HCT116 (cell line): ENCODE measurements around the gene VSIG4. TPM values are rescaled to one million over a fixed set of nuclear protein-coding genes. Genes with fewer than 3 reads are reported as not detected.

ENCODE experiments used
- ATAC-seq: fragments of 200-7000 bp; cut with Tn5 transposase; 2 replicates; pipeline ENCODE4 v1.9.1; 2020; ENCODE audit warnings: mild to moderate bottlenecking, moderate library complexity
- BruUV-seq: library from RNA; stranded (reverse); fragments of 400-500 nt; replicated peaks from 2 replicates; lab custom pipeline; 2021; lab: Mats Ljungman, UMichigan
- CTCF ChIA-PET: fragments of 300-600 bp; sonication (Branson Sonifier 250); formaldehyde crosslinking; loops from one replicate; lab custom pipeline; 2021; ENCODE audit warnings: antibody characterized with exemption; lab: Charles Lee
- POLR2A ChIA-PET: fragments of 300-600, 350-600 bp; sonication (Branson Sonifier 250); formaldehyde crosslinking; loops from one replicate; lab custom pipeline; 2021; ENCODE audit warnings: antibody characterized with exemption; lab: Charles Lee
- RAD21 ChIA-PET, 2 experiments: fragments of 300-600 bp; sonication (Branson Sonifier 250); formaldehyde crosslinking; loops; one replicate each; lab custom pipeline; 2023; ENCODE audit warnings: low total read pairs in 2 of 2; ENCODE audit not compliant: uncharacterized antibody in 2 of 2, unreplicated experiment in 2 of 2, low non-redundant PET in 1 of 2; lab: Charles Lee
- DNase-seq: peaks from one replicate; pipeline ENCODE4 v3.0.0-alpha.2; 2010; ENCODE audit warnings: low read depth, low spot score
- H2AFZ ChIP-seq: fragments of 200-600 bp; shearing (Covaris generic), sonication (generic); 2 replicates; pipeline ENCODE4 v1.6.1; 2017; ENCODE audit warnings: low read depth, mixed run types, mixed read lengths, antibody characterized with exemption, low read length; ENCODE audit not compliant: poor library complexity, severe bottlenecking
- H3K27ac ChIP-seq: 2 replicates; pipeline ENCODE4 v1.5.1; 2012; ENCODE audit warnings: low read depth, low read length
- H3K27me3 ChIP-seq: fragments of 200-600 bp; sonication (generic); 2 replicates; pipeline ENCODE4 v1.6.1; 2016; ENCODE audit warnings: mixed run types, low read length, mixed read lengths; ENCODE audit not compliant: insufficient read depth
- H3K36me3 ChIP-seq, 2 experiments: fragments of 200-500 bp in 1 of 2; fragments of 200-600 bp in 1 of 2; sonication (Bioruptor generic) in 1 of 2; sonication (generic) in 1 of 2; 2 replicates each; pipeline versions ENCODE4 v1.5.1 to v1.6.1; 2014 to 2016; ENCODE audit warnings: low read length in 2 of 2, inconsistent platforms in 1 of 2, mixed read lengths in 1 of 2, mixed run types in 1 of 2; ENCODE audit not compliant: insufficient read depth in 2 of 2, control insufficient read depth in 1 of 2
- H3K4me1 ChIP-seq, 2 experiments: fragments of 200-600 bp in 1 of 2; sonication (generic) in 1 of 2; 2 replicates each; pipeline versions ENCODE4 v1.5.1 to v1.6.1; 2012 to 2017; ENCODE audit warnings: low read length in 2 of 2, inconsistent platforms in 1 of 2, mild to moderate bottlenecking in 1 of 2, mixed read lengths in 1 of 2, mixed run types in 1 of 2, moderate library complexity in 1 of 2; ENCODE audit not compliant: insufficient read depth in 2 of 2, control insufficient read depth in 1 of 2
- H3K4me2 ChIP-seq: fragments of 200-600 bp; sonication (generic); 2 replicates; pipeline ENCODE4 v1.6.1; 2017; ENCODE audit warnings: mixed run types, low read length, mixed read lengths
- H3K4me3 ChIP-seq, 2 experiments: fragments of 200-600 bp in 1 of 2; sonication (generic) in 1 of 2; replicated peaks in 1 of 2; 2 replicates each; pipeline ENCODE4 v1.5.1; 2011 to 2016; ENCODE audit warnings: low read length in 2 of 2, control low read depth in 1 of 2, low read depth in 1 of 2, mild to moderate bottlenecking in 1 of 2, mixed read lengths in 1 of 2, mixed run types in 1 of 2
- H3K79me2 ChIP-seq: fragments of 200-600 bp; sonication (generic); 2 replicates; pipeline ENCODE4 v1.6.1; 2017; ENCODE audit warnings: mild to moderate bottlenecking, mixed run types, low read length, moderate library complexity, mixed read lengths; ENCODE audit not compliant: insufficient read depth
- H3K9ac ChIP-seq: fragments of 200-600 bp; sonication (generic); 2 replicates; pipeline ENCODE4 v1.6.1; 2016; ENCODE audit warnings: low read length, mixed read lengths
- H3K9me2 ChIP-seq: fragments of 200-600 bp; sonication (generic), shearing (Covaris generic); 2 replicates; pipeline ENCODE4 v1.6.1; 2017; ENCODE audit warnings: mixed run types, mild to moderate bottlenecking, moderate library complexity; ENCODE audit not compliant: insufficient read depth
- H3K9me3 ChIP-seq, 2 experiments: fragments of 200-500 bp in 1 of 2; fragments of 200-600 bp in 1 of 2; sonication (Bioruptor generic) in 1 of 2; sonication (generic) in 1 of 2; 2 replicates each; pipeline ENCODE4 v1.6.1; 2014 to 2017; ENCODE audit warnings: low read length in 2 of 2, mixed read lengths in 2 of 2, inconsistent platforms in 1 of 2, low read depth in 1 of 2, mild to moderate bottlenecking in 1 of 2, mixed run types in 1 of 2, moderate library complexity in 1 of 2; ENCODE audit not compliant: control insufficient read depth in 1 of 2, insufficient read depth in 1 of 2
- H4K20me1 ChIP-seq: fragments of 200-600 bp; sonication (generic), shearing (Covaris generic); 2 replicates; pipeline ENCODE4 v1.6.1; 2017; ENCODE audit warnings: mixed run types, mild to moderate bottlenecking, moderate library complexity; ENCODE audit not compliant: insufficient read depth
- EGR1 ChIP-seq: IDR thresholded peaks from 2 replicates; pipeline ENCODE4 v1.6.1; 2012; ENCODE audit warnings: low read depth
- EZH2phosphoT487 ChIP-seq: fragments of 200-600 bp; IDR thresholded peaks from 2 replicates; pipeline ENCODE4 v1.6.1; 2018; ENCODE audit warnings: antibody characterized with exemption, borderline replicate concordance
- FOSL1 ChIP-seq: IDR thresholded peaks from 2 replicates; pipeline ENCODE4 v1.6.1; 2012; ENCODE audit warnings: low read depth
- JUND ChIP-seq: IDR thresholded peaks from 2 replicates; pipeline ENCODE4 v1.6.1; 2012
- POLR2A ChIP-seq: IDR thresholded peaks from 2 replicates; pipeline ENCODE4 v1.7.0; 2011; ENCODE audit warnings: borderline replicate concordance; ENCODE audit not compliant: insufficient read depth, insufficient read length; ENCODE audit errors: extremely low read depth
- RAD21 ChIP-seq: IDR thresholded peaks from 2 replicates; pipeline ENCODE4 v1.6.1; 2012; ENCODE audit warnings: low read depth, mild to moderate bottlenecking
- SIN3A ChIP-seq: IDR thresholded peaks from 2 replicates; pipeline ENCODE4 v1.6.1; 2012; ENCODE audit warnings: low read depth
- SP1 ChIP-seq: IDR thresholded peaks from 2 replicates; pipeline ENCODE4 v1.6.1; 2012; ENCODE audit warnings: low read depth
- YY1 ChIP-seq: IDR thresholded peaks from 2 replicates; pipeline ENCODE4 v1.6.1; 2011; ENCODE audit warnings: low read length, low read depth, moderate library complexity, mild to moderate bottlenecking; ENCODE audit not compliant: insufficient replicate concordance; ENCODE audit errors: extremely low read depth
- ZNF274 ChIP-seq: fragments of 200-500 bp; sonication (Bioruptor generic); IDR thresholded peaks from 2 replicates; pipeline ENCODE4 v1.6.1; 2014; ENCODE audit warnings: mild to moderate bottlenecking, low read depth, low read length, inconsistent platforms
- intact Hi-C: fragments of 100-400 bp; cut with micrococcal nuclease; formaldehyde crosslinking; loops from 2 replicates; pipeline ENCODE4 v1.10.0; 2022
- total RNA-seq: library from RNA; stranded (reverse); gene quantifications from one replicate; pipeline ENCODE4 v1.2.1, GENCODE V29; 2021; ENCODE audit not compliant: unreplicated experiment
- TF ChIP-seq, protein P1 (sequence below), 3 experiments: fragments of 200-600 bp in 1 of 3; sonication (generic) in 1 of 3; IDR thresholded peaks in 2 of 3; conservative IDR thresholded peaks in 1 of 3; 2 replicates each; pipeline ENCODE4 v1.5.1; 2012 to 2017; ENCODE audit warnings: low read depth in 2 of 3, low read length in 2 of 3, antibody characterized with exemption in 1 of 3, borderline replicate concordance in 1 of 3, control low read depth in 1 of 3, mild to moderate bottlenecking in 1 of 3, mixed read lengths in 1 of 3, mixed run types in 1 of 3, moderate library complexity in 1 of 3; ENCODE audit not compliant: insufficient read depth in 1 of 3

The VSIG4 gene
- total RNA-seq, 1 experiment from 2014 or later: 0.59 TPM

DNA sequence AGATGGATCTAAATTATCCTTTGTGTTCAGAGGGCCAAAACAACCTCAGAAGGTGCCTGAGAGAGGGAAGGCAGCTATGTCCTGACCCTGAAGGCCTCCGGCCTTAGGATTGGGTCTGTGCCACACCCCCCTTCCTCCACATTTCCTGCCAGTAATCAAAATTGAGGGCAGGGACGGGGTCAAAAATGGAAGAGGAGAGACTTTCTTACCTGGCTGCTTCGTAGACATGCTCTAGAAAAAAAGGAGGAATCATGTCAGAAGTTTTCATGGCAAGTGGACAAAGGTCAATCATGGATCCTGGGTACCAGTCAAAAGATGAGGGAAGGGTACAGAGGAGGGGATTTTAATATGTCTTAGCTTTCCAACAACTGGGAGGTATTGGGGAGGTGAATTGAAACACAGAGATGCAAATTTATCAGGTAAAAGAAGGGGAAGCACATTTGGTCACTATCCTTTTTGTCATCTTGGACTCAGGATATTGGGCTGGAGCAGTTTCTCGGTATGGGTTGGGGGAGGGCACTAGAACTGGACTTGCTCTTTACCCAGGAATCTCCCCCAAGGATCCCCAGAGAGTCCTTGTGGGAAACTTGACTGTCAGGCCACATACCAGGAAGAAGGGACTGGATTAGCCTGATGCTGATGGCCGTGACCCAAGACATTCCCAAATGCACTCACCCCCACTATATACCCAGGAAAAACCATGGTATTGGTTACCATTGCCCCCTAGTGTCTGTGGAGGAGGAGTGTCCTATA is 17.1 kb downstream of the VSIG4 start:
- Histone ChIP-seq H3K36me3 (no peaks in the 10 kb centered on the region), H3K9ac (no peak overlapping the region), H3K4me2 (no peak overlapping the region), H3K79me2 (no peaks in the 10 kb centered on the region), H3K27me3 (no peaks in the 10 kb centered on the region), H3K27ac (no peak overlapping the region), H3K4me3 (no peak overlapping the region), H3K4me1 (peaks cover under 1% of the 10 kb centered on the region in 2 experiments; a peak in 2 of 4 replicates), H2AFZ (no peak overlapping the region), H3K9me2 (no peaks in the 10 kb centered on the region), H4K20me1 (no peaks in the 10 kb centered on the region), H3K9me3 (no peaks in the 10 kb centered on the region)
- DNase-seq: no peak
- ATAC-seq: peak; percentile 82
- peak; percentile 26; the same call in 1 of the 2 replicates for TF ChIP-seq RAD21
- TF ChIP-seq FOSL1: no peak
- TF ChIP-seq, protein P1, sequence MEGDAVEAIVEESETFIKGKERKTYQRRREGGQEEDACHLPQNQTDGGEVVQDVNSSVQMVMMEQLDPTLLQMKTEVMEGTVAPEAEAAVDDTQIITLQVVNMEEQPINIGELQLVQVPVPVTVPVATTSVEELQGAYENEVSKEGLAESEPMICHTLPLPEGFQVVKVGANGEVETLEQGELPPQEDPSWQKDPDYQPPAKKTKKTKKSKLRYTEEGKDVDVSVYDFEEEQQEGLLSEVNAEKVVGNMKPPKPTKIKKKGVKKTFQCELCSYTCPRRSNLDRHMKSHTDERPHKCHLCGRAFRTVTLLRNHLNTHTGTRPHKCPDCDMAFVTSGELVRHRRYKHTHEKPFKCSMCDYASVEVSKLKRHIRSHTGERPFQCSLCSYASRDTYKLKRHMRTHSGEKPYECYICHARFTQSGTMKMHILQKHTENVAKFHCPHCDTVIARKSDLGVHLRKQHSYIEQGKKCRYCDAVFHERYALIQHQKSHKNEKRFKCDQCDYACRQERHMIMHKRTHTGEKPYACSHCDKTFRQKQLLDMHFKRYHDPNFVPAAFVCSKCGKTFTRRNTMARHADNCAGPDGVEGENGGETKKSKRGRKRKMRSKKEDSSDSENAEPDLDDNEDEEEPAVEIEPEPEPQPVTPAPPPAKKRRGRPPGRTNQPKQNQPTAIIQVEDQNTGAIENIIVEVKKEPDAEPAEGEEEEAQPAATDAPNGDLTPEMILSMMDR (IDR thresholded peaks at IDR 0.05 in 2 of 3, conservative IDR thresholded peaks at IDR 0.05 in 1 of 3; ENCODE audit: borderline replicate concordance in 1 of 3, insufficient read depth in 1 of 3, low read depth in 2 of 3, low read length in 2 of 3): peak in 1 of 3 experiments; percentile 19; a peak in 2 of 6 replicates
- BruUV-seq: no TSS peak
- intact Hi-C loops: no loop called here
- POLR2A ChIA-PET: no interaction called here
- RAD21 ChIA-PET: no interaction called here
- CTCF ChIA-PET: no interaction called here

DNA sequence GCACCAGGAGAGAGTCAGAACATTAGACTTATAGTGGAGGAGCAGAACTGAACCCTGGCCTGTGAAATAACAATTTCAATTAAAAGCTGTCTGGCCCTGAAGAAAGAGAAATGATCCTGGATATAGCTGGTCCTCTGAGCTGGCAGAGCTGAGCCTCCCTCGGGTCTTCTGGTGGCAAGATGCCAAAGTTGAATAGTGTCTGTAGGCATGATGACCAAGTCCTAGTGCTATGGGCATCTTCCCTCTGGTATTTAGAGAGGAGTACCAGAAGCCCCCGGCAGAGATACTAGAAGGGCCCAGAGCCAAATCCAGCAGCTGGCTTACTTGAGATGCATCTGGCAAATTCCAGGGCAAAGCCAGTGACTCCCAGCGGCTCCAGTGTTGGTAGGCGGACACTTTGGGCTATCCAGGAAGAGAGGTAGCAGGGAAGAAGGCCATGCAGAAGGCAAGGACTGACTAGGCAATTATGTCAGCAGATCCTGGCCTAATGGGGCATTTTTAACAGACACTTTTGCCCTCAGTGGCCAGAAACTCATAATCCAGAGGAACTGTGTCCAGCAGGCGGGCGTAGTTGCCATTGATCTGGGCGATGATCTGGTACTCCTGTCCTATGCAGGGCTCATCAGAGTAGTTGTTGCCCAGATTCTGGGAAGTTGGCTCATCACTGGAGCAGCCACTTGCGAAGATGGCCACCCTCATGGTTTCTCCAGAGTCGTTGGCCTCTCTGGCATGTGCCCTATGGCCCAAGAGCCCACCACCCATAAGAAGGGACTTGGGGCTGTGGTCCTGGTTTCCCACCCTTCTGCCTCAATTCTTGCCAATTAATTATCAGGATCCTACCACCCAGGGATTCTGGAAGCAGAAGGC is 17.9 kb downstream of the VSIG4 start:
- no peaks in the 10 kb centered on the region for H3K79me2 ChIP-seq
- RAD21 ChIA-PET: no interaction called here
- CTCF ChIA-PET: no interaction called here
- H3K27ac ChIP-seq: no peak overlapping the region
- no peak overlapping the region for H3K9ac ChIP-seq
- DNase-seq (no peak), ATAC-seq (no peak)
- no TSS peak for BruUV-seq
- H4K20me1 ChIP-seq: no peaks in the 10 kb centered on the region
- H3K4me3 ChIP-seq: no peak overlapping the region
- peaks cover 2 to 8% of the 10 kb centered on the region in 2 experiments; a peak in 2 of 4 replicates for H3K4me1 ChIP-seq
- intact Hi-C loops: no loop called here
- H2AFZ ChIP-seq: no peak overlapping the region
- H3K27me3 ChIP-seq: no peaks in the 10 kb centered on the region
- H3K9me2 ChIP-seq: no peaks in the 10 kb centered on the region
- H3K36me3 ChIP-seq: no peaks in the 10 kb centered on the region
- H3K4me2 ChIP-seq: no peak overlapping the region
- no peaks in the 10 kb centered on the region for H3K9me3 ChIP-seq
- POLR2A ChIA-PET: no interaction called here
- TF ChIP-seq SIN3A (no peak), YY1 (no peak), ZNF274 (no peak), EGR1 (no peak), SP1 (no peak), RAD21 (no peak), JUND (no peak), POLR2A (no peak), EZH2phosphoT487 (no peak)
- TF ChIP-seq, protein P1 (IDR thresholded peaks at IDR 0.05 in 2 of 3, conservative IDR thresholded peaks at IDR 0.05 in 1 of 3; ENCODE audit: borderline replicate concordance in 1 of 3, insufficient read depth in 1 of 3, low read depth in 2 of 3, low read length in 2 of 3): no peak
